RWPE2 (cell line): ENCODE measurements around the gene NOVA1.

ENCODE experiments used
- ATAC-seq: fragments of 200-7000 bp; cut with Tn5 transposase; 3 replicates; pipeline ENCODE4 v1.9.1; 2021; ENCODE audit warnings: low read depth
- DNase-seq: peaks from one replicate; pipeline ENCODE4 v3.0.0-alpha.2; 2020; ENCODE audit warnings: low spot score
- H3K27ac ChIP-seq: fragments of 450-650 bp; 2 replicates; pipeline ENCODE4 v1.5.1; 2017; ENCODE audit warnings: mild to moderate bottlenecking; ENCODE audit not compliant: poor library complexity, severe bottlenecking
- H3K27me3 ChIP-seq: fragments of 250-450 bp; sonication (Bioruptor Pico); 2 replicates; pipeline ENCODE4 v1.5.1; 2021; ENCODE audit warnings: mild to moderate bottlenecking, moderate library complexity; ENCODE audit not compliant: insufficient read depth, poor library complexity, severe bottlenecking
- H3K36me3 ChIP-seq: fragments of 250-450 bp; sonication (Bioruptor Pico); 2 replicates; pipeline ENCODE4 v1.5.1; 2020; ENCODE audit warnings: low read depth, mild to moderate bottlenecking, moderate library complexity
- H3K4me1 ChIP-seq: fragments of 250-450 bp; sonication (Bioruptor Pico); 2 replicates; pipeline ENCODE4 v1.5.1; 2021; ENCODE audit warnings: mild to moderate bottlenecking, moderate library complexity; ENCODE audit not compliant: insufficient read depth, poor library complexity, severe bottlenecking
- H3K4me3 ChIP-seq: fragments of 250-450 bp; sonication (Bioruptor Pico); 2 replicates; pipeline ENCODE4 v1.5.1; 2021; ENCODE audit warnings: mild to moderate bottlenecking, moderate library complexity; ENCODE audit not compliant: severe bottlenecking
- H3K9me3 ChIP-seq: fragments of 250-450 bp; sonication (Bioruptor Pico); 2 replicates; pipeline ENCODE4 v1.5.1; 2021; ENCODE audit warnings: mild to moderate bottlenecking, moderate library complexity; ENCODE audit not compliant: severe bottlenecking
- TF ChIP-seq, protein P1 (sequence below): fragments of 450-650 bp; IDR thresholded peaks from one replicate; pipeline ENCODE4 v1.5.1; 2017; ENCODE audit warnings: mild to moderate bottlenecking, moderate library complexity; ENCODE audit not compliant: poor library complexity, severe bottlenecking

Gene NOVA1

DNA sequence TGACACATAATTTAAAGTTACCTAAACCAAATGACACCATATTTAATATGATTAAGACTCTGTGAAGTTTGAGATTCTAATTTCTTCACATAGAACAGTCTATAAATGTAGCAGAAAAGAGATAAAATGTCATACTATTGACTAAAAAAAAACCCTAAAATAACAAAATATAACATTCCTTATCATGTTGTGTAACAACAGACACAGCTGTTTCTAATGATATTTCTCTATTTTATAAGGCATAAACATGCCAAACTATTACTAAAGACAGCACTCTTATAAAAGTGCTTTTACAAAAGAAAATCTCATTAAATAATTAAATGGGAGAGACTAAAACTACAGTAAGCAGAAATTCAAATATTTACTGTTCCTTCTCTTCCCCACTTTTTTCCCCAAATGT lies 49.4 kb downstream of the NOVA1 start:
- no peaks in the 10 kb centered on the region for H3K9me3 ChIP-seq
- TF ChIP-seq, protein P1, sequence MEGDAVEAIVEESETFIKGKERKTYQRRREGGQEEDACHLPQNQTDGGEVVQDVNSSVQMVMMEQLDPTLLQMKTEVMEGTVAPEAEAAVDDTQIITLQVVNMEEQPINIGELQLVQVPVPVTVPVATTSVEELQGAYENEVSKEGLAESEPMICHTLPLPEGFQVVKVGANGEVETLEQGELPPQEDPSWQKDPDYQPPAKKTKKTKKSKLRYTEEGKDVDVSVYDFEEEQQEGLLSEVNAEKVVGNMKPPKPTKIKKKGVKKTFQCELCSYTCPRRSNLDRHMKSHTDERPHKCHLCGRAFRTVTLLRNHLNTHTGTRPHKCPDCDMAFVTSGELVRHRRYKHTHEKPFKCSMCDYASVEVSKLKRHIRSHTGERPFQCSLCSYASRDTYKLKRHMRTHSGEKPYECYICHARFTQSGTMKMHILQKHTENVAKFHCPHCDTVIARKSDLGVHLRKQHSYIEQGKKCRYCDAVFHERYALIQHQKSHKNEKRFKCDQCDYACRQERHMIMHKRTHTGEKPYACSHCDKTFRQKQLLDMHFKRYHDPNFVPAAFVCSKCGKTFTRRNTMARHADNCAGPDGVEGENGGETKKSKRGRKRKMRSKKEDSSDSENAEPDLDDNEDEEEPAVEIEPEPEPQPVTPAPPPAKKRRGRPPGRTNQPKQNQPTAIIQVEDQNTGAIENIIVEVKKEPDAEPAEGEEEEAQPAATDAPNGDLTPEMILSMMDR: no peak
- ATAC-seq: no peak
- DNase-seq: no peak
- H3K27me3 ChIP-seq: peaks cover 6% of the 10 kb centered on the region
- H3K4me1 ChIP-seq: no peaks in the 10 kb centered on the region
- H3K27ac ChIP-seq: no peak overlapping the region
- H3K36me3 ChIP-seq: no peaks in the 10 kb centered on the region
- H3K4me3 ChIP-seq: no peak overlapping the region

DNA sequence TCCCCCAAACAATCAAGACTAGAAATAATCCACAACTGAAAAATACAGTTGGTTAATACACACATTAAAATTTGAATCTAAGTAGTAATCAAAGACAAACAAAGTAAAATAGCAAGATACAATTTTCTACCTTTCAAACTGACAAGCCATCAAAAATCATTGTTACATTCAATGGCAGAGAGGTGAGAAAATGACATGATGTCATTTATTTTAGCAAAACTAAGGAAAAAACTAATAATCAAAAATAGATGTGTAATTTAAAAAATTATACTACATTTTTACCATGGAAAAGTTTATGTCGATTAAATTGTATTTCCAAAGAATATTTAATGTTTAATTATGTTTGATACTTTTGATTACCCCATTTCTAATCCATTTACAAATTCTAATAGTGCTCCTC lies 59.7 kb downstream of the NOVA1 start:
- H3K27me3 ChIP-seq: peaks cover 21% of the 10 kb centered on the region

DNA sequence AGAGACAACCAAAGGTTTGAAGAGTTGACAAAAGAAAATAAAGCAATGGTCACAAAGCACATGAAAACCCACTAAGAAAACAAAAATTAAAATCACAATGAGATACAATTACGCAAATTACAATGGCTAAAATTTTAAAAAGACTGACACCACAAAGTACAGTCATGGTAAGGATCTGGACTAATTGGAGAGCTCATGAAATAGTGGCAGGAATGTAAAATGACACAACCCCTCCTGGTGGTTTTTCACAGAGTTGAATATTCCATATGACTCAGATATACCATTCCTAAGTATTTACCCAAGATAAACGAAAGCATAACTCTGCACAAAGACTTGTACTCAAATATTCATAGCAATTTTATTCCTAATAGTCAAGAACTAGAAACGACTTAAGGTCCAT lies 65.9 kb downstream of the NOVA1 start:
- H3K27me3 ChIP-seq: no peaks in the 10 kb centered on the region
- DNase-seq (no peak), ATAC-seq (peak; percentile 95)
- no peak overlapping the region for H3K4me3 ChIP-seq
- H3K36me3 ChIP-seq: no peaks in the 10 kb centered on the region
- no peaks in the 10 kb centered on the region for H3K4me1 ChIP-seq
- H3K27ac ChIP-seq: no peak overlapping the region
- peaks cover 2% of the 10 kb centered on the region for H3K9me3 ChIP-seq
- TF ChIP-seq, protein P1: peak; percentile 41

More for the DNA sequence above, 59.7 kb downstream of the NOVA1 start:
- no peak for DNase-seq
- Histone ChIP-seq H3K4me1 (no peaks in the 10 kb centered on the region), H3K9me3 (no peaks in the 10 kb centered on the region), H3K4me3 (no peak overlapping the region), H3K27ac (no peak overlapping the region), H3K36me3 (no peaks in the 10 kb centered on the region)
- ATAC-seq: no peak
- TF ChIP-seq, protein P1: no peak

DNA sequence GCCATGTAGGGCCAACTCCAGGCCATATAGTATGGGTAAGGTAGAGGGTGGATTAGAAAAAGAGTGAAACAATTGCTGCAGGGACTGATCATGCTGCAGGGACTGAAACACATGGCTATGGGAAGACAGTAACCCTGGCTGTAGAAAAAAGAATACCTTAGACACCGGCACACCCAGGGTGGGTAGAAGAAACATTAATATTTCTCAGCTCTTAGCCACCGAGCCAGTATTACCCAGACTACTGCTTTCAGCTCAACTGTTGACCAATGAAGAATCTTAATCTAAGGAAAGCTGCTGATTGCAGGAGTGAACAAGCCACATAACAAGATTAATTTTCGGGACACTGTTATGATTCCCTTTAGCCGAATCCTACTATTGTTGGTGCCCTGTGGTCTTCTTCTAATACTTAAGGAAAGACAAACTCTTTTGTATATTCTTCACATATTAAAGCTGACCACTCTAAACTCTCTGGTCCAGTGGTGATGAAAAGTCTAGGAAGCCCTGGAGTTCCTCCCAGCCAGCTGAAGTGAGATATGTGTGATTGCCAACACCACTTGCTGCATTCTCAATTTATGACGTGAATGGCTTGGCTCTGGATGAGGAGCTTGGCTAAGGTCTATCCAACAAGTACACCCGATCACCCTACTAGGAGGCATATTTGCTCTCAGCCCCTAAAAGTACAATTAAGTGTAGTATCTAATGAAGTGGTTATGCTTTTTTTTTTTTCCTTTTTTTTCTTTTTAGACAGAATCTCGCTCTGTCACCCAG lies 69.2 kb downstream of the NOVA1 start:
- H3K9me3 ChIP-seq: peaks cover 2% of the 10 kb centered on the region

DNA sequence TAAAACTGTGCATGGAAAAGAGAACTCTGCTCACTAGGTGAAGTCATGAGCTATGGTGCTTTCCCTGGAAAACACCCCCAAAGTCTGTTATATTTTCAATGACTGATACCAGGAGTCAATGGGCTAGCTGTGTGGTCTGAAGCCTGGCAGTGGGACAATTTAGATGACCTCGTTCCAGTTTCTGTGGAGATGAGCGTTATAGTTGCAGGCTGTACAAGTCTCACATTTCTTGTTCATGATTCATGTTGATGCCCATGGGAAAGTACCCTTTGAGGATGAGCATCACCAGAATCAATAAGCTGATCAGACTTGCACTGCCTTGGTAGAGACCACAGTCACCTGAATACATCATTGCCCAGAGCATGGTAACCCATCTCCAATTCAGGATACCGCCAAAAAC lies 70.7 kb downstream of the NOVA1 start:
- no peak overlapping the region for H3K27ac ChIP-seq
- no peak for ATAC-seq
- no peak for DNase-seq
- H3K9me3 ChIP-seq: peaks cover 2% of the 10 kb centered on the region
- no peaks in the 10 kb centered on the region for H3K4me1 ChIP-seq
- H3K4me3 ChIP-seq: no peak overlapping the region
- TF ChIP-seq, protein P1: no peak
- no peaks in the 10 kb centered on the region for H3K27me3 ChIP-seq
- H3K36me3 ChIP-seq: no peaks in the 10 kb centered on the region

More for the DNA sequence above, 69.2 kb downstream of the NOVA1 start:
- Histone ChIP-seq H3K4me3 (no peak overlapping the region), H3K36me3 (no peaks in the 10 kb centered on the region), H3K4me1 (no peaks in the 10 kb centered on the region), H3K27ac (no peak overlapping the region), H3K27me3 (no peaks in the 10 kb centered on the region)
- no peak for ATAC-seq
- DNase-seq: no peak
- TF ChIP-seq, protein P1: no peak
